ENCODE measurements around the gene TDRD10.

DNA sequence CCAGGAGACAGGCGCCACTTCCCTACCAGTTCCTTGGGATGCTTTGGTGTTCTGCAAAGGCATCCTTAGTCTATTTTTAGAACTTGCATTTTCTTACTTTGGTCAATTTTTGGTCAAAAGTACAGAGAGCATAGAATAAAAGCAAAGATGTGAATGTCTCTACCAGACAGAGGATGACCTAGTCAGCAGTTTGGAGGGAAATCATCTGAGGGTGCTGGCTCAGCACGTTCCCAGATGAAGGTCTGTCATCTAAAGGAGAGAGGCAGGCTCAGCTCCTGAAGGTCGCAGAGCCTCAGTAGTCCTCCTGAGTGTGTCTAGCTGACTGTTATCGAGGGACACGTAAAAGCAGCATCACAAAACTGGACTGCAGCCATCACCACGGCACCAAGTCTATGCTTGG lies 80.9 kb downstream of the TDRD10 start:
- TF ChIP-seq POLR2AphosphoS5 (IDR thresholded peaks at IDR 0.05; ENCODE audit: borderline replicate concordance, low read depth, low read length) (no peak), EZH2 (IDR thresholded peaks at IDR 0.05) (no peak), FOXP2 (optimal IDR thresholded peaks at IDR 0.05; ENCODE audit: control extremely low read depth, extremely low read length, insufficient read depth) (no peak)

Measured in SK-N-MC (cell line).